HEK293 (cell line): ENCODE measurements around the gene GFOD1.

ENCODE experiments used
- CTCF ChIA-PET: fragments of 350-600 bp; formaldehyde crosslinking; extraction: SDS; loops from one replicate; lab custom pipeline; 2021; ENCODE audit warnings: antibody characterized with exemption; lab: Yijun Ruan, JAX
- POLR2A ChIA-PET: fragments of 300-600 bp; formaldehyde crosslinking; extraction: SDS; loops from one replicate; lab custom pipeline; 2020; ENCODE audit warnings: antibody characterized with exemption, inconsistent platforms; lab: Yijun Ruan, JAX
- H3K27ac ChIP-seq: fragments of 200-500 bp; sonication (Bioruptor generic); 2 replicates; pipeline ENCODE4 v1.5.1; 2014; ENCODE audit warnings: low read depth, low read length, control low read depth, inconsistent platforms; ENCODE audit errors: extremely low read depth
- H3K36me3 ChIP-seq, 2 experiments: fragments of 200-500 bp in 1 of 2; sonication (Bioruptor generic) in 1 of 2; 1 replicate in 1 of 2; 2 replicates in 1 of 2; pipeline ENCODE4 v1.5.1; 2014 to 2017; ENCODE audit warnings: inconsistent platforms in 2 of 2, low read length in 2 of 2; ENCODE audit not compliant: control insufficient read depth in 2 of 2, insufficient read depth in 1 of 2
- H3K4me1 ChIP-seq: fragments of 200-500 bp; sonication (Bioruptor generic); 2 replicates; pipeline ENCODE4 v1.5.1; 2014; ENCODE audit warnings: mild to moderate bottlenecking, low read length, inconsistent platforms; ENCODE audit not compliant: control insufficient read depth, insufficient read depth
- H3K4me3 ChIP-seq: 2 replicates; pipeline ENCODE4 v1.5.1; 2011; ENCODE audit warnings: low read depth, mild to moderate bottlenecking, control low read depth, low read length, moderate library complexity
- H3K9me3 ChIP-seq: fragments of 200-500 bp; sonication (Bioruptor generic); 2 replicates; pipeline ENCODE4 v1.5.1; 2014; ENCODE audit warnings: low read depth, low read length, inconsistent platforms; ENCODE audit not compliant: control insufficient read depth, insufficient read depth
- GLI2 ChIP-seq: fragments of 450-650 bp; formaldehyde crosslinking; IDR thresholded peaks from 2 replicates; pipeline ENCODE4; 2017; ENCODE audit warnings: missing biosample characterization, missing genetic modification characterization, low read depth, borderline replicate concordance
- GLIS2 ChIP-seq: fragments of 450-650 bp; formaldehyde crosslinking; IDR thresholded peaks from 2 replicates; pipeline ENCODE4 v1.5.1; 2016; ENCODE audit warnings: missing biosample characterization, missing genetic modification characterization
- MEIS1 ChIP-seq: sonication (generic); formaldehyde crosslinking; IDR thresholded peaks from 2 replicates; pipeline ENCODE4 v1.8.1; 2022; ENCODE audit warnings: missing genetic modification reagents, mild to moderate bottlenecking, borderline replicate concordance
- MZF1 ChIP-seq: fragments of 450-650 bp; formaldehyde crosslinking; IDR thresholded peaks from 2 replicates; pipeline ENCODE4 v1.5.1; 2017; ENCODE audit warnings: missing biosample characterization, missing genetic modification characterization, borderline replicate concordance
- SP3 ChIP-seq: fragments of 450-650 bp; formaldehyde crosslinking; IDR thresholded peaks from 2 replicates; pipeline ENCODE4 v1.5.1; 2016; ENCODE audit warnings: missing biosample characterization, missing genetic modification characterization
- YY2 ChIP-seq: fragments of 450-650 bp; formaldehyde crosslinking; IDR thresholded peaks from 2 replicates; pipeline ENCODE4 v1.5.1; 2016; ENCODE audit warnings: missing biosample characterization, missing genetic modification characterization
- ZNF169 ChIP-seq: fragments of 450-650 bp; formaldehyde crosslinking; IDR thresholded peaks from 2 replicates; pipeline ENCODE4 v1.5.1; 2016; ENCODE audit warnings: missing biosample characterization, missing genetic modification characterization
- ZNF184 ChIP-seq: fragments of 450-650 bp; IDR thresholded peaks from 2 replicates; pipeline ENCODE4 v1.5.1; 2018; ENCODE audit warnings: missing biosample characterization, mild to moderate bottlenecking, missing genetic modification characterization
- ZNF19 ChIP-seq: fragments of 450-650 bp; formaldehyde crosslinking; IDR thresholded peaks from 2 replicates; pipeline ENCODE4; 2016; ENCODE audit warnings: missing biosample characterization, missing genetic modification characterization, low read depth
- ZNF48 ChIP-seq: fragments of 450-650 bp; formaldehyde crosslinking; IDR thresholded peaks from 2 replicates; pipeline ENCODE4 v1.5.1; 2016; ENCODE audit warnings: missing biosample characterization, missing genetic modification characterization
- ZNF544 ChIP-seq: fragments of 450-650 bp; formaldehyde crosslinking; IDR thresholded peaks from 2 replicates; pipeline ENCODE4 v1.5.0; 2017; ENCODE audit warnings: missing biosample characterization, missing genetic modification characterization
- ZNF548 ChIP-seq: fragments of 450-650 bp; formaldehyde crosslinking; IDR thresholded peaks from 2 replicates; pipeline ENCODE4 v1.5.1; 2016; ENCODE audit warnings: missing biosample characterization, missing genetic modification characterization
- ZNF621 ChIP-seq: fragments of 450-650 bp; formaldehyde crosslinking; IDR thresholded peaks from 2 replicates; pipeline ENCODE4 v1.5.1; 2017; ENCODE audit warnings: missing biosample characterization, missing genetic modification characterization
- ZNF658 ChIP-seq: fragments of 450-650 bp; formaldehyde crosslinking; IDR thresholded peaks from 2 replicates; pipeline ENCODE4; 2016; ENCODE audit warnings: missing biosample characterization, missing genetic modification characterization
- ZNF664 ChIP-seq: fragments of 450-650 bp; formaldehyde crosslinking; IDR thresholded peaks from 2 replicates; pipeline ENCODE4 v1.5.1; 2016; ENCODE audit warnings: missing biosample characterization, missing genetic modification characterization
- ZNF776 ChIP-seq: fragments of 450-650 bp; formaldehyde crosslinking; IDR thresholded peaks from 2 replicates; pipeline ENCODE4 v1.5.0; 2017; ENCODE audit warnings: missing biosample characterization, missing genetic modification characterization, borderline replicate concordance
- TF ChIP-seq, protein P1 (sequence below): IDR thresholded peaks from 2 replicates; pipeline ENCODE4 v1.6.1; 2011; ENCODE audit warnings: mild to moderate bottlenecking, low read depth, low read length, borderline replicate concordance
- TF ChIP-seq, protein P2 (sequence below): fragments of 450-650 bp; formaldehyde crosslinking; IDR thresholded peaks from 2 replicates; pipeline ENCODE4 v1.5.1; 2016; ENCODE audit warnings: missing biosample characterization, missing genetic modification characterization, borderline replicate concordance
- TF ChIP-seq, protein P3 (sequence below): fragments of 450-650 bp; formaldehyde crosslinking; IDR thresholded peaks from 2 replicates; pipeline ENCODE4 v1.5.1; 2016; ENCODE audit warnings: missing biosample characterization, missing genetic modification characterization
- TF ChIP-seq, protein P4 (sequence below): fragments of 450-650 bp; formaldehyde crosslinking; IDR thresholded peaks from 2 replicates; pipeline ENCODE4 v1.5.1; 2016; ENCODE audit warnings: missing biosample characterization, missing genetic modification characterization
- TF ChIP-seq, protein P5 (sequence below): fragments of 450-650 bp; formaldehyde crosslinking; IDR thresholded peaks from 2 replicates; pipeline ENCODE4 v1.5.1; 2016; ENCODE audit warnings: missing biosample characterization, missing genetic modification characterization
- TF ChIP-seq, protein P6 (sequence below): fragments of 450-650 bp; formaldehyde crosslinking; IDR thresholded peaks from 2 replicates; pipeline ENCODE4 v1.5.1; 2016; ENCODE audit warnings: missing biosample characterization, missing genetic modification characterization

Gene GFOD1

DNA sequence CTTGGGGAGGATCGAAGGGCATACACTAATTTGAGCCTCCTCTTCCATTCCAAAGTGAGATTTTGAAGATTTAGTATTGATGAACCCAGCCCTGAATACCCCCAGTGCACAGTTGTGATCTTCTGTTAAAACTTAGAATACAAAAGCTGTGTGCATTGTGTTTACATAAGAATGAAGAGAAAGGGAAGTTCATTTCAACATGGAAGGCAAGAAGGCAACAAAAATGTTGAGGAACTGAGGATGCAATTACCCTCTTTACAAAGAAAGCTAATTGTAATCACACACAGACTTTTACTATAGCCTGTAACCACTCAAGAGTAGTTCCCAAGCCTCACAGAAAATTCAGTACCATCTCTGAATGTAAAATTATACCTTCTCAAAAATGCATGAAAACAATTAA, 49.3 kb downstream of the GFOD1 start:
- POLR2A ChIA-PET, result no interaction called here
- CTCF ChIA-PET, result interaction anchor here (0.6 kb wide), 1 partner anchor 43 kb away, joined by 3 read pairs; no protein-coding TSS in a partner anchor
- peaks cover 9% of the 10 kb centered on the region for H3K4me1 ChIP-seq

DNA sequence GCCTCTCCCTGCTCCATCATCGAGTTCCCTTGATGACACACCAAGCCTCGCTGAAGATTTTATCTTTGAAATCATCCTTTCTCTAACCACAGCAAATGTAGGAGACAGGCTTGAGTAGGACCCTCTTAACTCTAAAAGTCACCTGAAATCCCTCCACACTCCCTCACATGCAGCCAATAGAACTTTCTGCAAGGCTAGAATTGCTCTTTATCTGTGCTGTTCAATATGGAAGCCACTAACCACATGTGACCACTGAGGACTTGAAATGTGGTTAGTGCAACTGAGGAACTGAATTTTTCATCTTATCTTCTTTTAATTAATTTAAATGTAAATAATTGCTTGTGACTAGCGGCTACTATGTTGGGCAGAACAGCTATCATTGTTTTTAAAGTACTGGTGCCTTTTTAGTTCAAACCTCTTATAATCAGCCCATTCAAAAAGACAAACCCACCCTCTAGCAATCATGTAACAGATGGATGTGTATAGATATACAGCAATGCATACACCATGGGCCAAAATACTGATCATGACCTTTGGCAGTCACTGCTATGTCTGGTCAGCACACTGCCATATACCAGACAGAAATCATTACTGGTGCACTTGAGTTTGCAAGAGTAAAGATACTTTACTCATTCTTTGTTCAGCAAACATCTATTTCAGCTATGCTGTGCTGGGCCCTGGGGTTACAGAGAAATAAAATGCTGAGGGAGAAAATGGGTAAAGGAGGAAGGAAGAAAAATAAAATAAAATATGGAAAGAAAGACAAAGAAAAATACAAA, 50.0 kb downstream of the GFOD1 start:
- CTCF ChIA-PET, result interaction anchor here (1.8 kb wide), 1 partner anchor 16 kb away, joined by 6 read pairs; no protein-coding TSS in a partner anchor
- Histone ChIP-seq H3K4me3 (no peak overlapping the region), H3K4me1 (peaks cover 9% of the 10 kb centered on the region), H3K27ac (no peak overlapping the region), H3K36me3 (no peaks in the 10 kb centered on the region), H3K9me3 (no peaks in the 10 kb centered on the region)
- POLR2A ChIA-PET, result interaction anchor here (0.6 to 1.2 kb wide), 2 partner anchors 137 to 165 kb away, joined by 3 to 6 read pairs; partner anchors contain the start of gene SIRT5
- TF ChIP-seq GLIS2 (tag by site-specific recombination) (no peak), GLI2 (tag by site-specific recombination) (no peak), MEIS1 (no peak), ZNF19 (tag by site-specific recombination) (no peak)
- TF ChIP-seq, protein P1, sequence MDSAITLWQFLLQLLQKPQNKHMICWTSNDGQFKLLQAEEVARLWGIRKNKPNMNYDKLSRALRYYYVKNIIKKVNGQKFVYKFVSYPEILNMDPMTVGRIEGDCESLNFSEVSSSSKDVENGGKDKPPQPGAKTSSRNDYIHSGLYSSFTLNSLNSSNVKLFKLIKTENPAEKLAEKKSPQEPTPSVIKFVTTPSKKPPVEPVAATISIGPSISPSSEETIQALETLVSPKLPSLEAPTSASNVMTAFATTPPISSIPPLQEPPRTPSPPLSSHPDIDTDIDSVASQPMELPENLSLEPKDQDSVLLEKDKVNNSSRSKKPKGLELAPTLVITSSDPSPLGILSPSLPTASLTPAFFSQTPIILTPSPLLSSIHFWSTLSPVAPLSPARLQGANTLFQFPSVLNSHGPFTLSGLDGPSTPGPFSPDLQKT, result no peak
- TF ChIP-seq, protein P2, sequence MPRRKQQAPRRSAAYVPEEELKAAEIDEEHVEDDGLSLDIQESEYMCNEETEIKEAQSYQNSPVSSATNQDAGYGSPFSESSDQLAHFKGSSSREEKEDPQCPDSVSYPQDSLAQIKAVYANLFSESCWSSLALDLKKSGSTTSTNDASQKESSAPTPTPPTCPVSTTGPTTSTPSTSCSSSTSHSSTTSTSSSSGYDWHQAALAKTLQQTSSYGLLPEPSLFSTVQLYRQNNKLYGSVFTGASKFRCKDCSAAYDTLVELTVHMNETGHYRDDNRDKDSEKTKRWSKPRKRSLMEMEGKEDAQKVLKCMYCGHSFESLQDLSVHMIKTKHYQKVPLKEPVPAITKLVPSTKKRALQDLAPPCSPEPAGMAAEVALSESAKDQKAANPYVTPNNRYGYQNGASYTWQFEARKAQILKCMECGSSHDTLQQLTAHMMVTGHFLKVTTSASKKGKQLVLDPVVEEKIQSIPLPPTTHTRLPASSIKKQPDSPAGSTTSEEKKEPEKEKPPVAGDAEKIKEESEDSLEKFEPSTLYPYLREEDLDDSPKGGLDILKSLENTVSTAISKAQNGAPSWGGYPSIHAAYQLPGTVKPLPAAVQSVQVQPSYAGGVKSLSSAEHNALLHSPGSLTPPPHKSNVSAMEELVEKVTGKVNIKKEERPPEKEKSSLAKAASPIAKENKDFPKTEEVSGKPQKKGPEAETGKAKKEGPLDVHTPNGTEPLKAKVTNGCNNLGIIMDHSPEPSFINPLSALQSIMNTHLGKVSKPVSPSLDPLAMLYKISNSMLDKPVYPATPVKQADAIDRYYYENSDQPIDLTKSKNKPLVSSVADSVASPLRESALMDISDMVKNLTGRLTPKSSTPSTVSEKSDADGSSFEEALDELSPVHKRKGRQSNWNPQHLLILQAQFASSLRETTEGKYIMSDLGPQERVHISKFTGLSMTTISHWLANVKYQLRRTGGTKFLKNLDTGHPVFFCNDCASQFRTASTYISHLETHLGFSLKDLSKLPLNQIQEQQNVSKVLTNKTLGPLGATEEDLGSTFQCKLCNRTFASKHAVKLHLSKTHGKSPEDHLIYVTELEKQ, result no peak

More for the DNA sequence above, 49.3 kb downstream of the GFOD1 start:
- Histone ChIP-seq H3K4me3 (no peak overlapping the region), H3K27ac (no peak overlapping the region), H3K9me3 (no peaks in the 10 kb centered on the region), H3K36me3 (no peaks in the 10 kb centered on the region)
- TF ChIP-seq, protein P3, sequence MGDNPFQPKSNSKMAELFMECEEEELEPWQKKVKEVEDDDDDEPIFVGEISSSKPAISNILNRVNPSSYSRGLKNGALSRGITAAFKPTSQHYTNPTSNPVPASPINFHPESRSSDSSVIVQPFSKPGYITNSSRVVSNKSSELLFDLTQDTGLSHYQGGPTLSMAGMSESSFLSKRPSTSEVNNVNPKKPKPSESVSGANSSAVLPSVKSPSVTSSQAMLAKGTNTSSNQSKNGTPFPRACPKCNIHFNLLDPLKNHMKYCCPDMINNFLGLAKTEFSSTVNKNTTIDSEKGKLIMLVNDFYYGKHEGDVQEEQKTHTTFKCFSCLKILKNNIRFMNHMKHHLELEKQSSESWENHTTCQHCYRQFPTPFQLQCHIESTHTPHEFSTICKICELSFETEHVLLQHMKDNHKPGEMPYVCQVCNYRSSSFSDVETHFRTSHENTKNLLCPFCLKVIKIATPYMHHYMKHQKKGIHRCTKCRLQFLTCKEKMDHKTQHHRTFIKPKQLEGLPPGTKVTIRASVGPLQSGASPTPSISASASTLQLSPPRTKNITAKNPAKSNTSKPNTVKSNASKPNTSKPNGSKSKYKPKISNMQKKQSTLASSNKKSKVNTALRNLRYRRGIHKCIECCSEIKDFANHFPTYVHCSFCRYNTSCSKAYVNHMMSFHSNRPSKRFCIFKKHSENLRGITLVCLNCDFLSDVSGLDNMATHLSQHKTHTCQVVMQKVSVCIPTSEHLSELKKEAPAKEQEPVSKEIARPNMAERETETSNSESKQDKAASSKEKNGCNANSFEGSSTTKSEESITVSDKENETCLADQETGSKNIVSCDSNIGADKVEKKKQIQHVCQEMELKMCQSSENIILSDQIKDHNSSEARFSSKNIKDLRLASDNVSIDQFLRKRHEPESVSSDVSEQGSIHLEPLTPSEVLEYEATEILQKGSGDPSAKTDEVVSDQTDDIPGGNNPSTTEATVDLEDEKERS (tag by site-specific recombination), result no peak
- TF ChIP-seq ZNF621, result no peak
- TF ChIP-seq ZNF548 (tag by site-specific recombination), result no peak
- TF ChIP-seq, protein P4, sequence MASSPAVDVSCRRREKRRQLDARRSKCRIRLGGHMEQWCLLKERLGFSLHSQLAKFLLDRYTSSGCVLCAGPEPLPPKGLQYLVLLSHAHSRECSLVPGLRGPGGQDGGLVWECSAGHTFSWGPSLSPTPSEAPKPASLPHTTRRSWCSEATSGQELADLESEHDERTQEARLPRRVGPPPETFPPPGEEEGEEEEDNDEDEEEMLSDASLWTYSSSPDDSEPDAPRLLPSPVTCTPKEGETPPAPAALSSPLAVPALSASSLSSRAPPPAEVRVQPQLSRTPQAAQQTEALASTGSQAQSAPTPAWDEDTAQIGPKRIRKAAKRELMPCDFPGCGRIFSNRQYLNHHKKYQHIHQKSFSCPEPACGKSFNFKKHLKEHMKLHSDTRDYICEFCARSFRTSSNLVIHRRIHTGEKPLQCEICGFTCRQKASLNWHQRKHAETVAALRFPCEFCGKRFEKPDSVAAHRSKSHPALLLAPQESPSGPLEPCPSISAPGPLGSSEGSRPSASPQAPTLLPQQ, result no peak
- TF ChIP-seq ZNF184, result no peak
- TF ChIP-seq YY2 (tag by site-specific recombination), result no peak
- no peak for TF ChIP-seq GLIS2 (tag by site-specific recombination)
- no peak for TF ChIP-seq ZNF48 (tag by site-specific recombination)
- no peak for TF ChIP-seq ZNF776 (tag by site-specific recombination)
- no peak for TF ChIP-seq ZNF19 (tag by site-specific recombination)
- no peak for TF ChIP-seq SP3 (tag by site-specific recombination)
- no peak for TF ChIP-seq ZNF544 (tag by site-specific recombination)
- TF ChIP-seq, protein P5, sequence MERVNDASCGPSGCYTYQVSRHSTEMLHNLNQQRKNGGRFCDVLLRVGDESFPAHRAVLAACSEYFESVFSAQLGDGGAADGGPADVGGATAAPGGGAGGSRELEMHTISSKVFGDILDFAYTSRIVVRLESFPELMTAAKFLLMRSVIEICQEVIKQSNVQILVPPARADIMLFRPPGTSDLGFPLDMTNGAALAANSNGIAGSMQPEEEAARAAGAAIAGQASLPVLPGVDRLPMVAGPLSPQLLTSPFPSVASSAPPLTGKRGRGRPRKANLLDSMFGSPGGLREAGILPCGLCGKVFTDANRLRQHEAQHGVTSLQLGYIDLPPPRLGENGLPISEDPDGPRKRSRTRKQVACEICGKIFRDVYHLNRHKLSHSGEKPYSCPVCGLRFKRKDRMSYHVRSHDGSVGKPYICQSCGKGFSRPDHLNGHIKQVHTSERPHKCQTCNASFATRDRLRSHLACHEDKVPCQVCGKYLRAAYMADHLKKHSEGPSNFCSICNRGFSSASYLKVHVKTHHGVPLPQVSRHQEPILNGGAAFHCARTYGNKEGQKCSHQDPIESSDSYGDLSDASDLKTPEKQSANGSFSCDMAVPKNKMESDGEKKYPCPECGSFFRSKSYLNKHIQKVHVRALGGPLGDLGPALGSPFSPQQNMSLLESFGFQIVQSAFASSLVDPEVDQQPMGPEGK (tag by site-specific recombination), result no peak
- TF ChIP-seq ZNF658 (tag by site-specific recombination), result no peak
- TF ChIP-seq ZNF664 (tag by site-specific recombination), result no peak
- no peak for TF ChIP-seq ZNF169 (tag by site-specific recombination)
- TF ChIP-seq, protein P6, sequence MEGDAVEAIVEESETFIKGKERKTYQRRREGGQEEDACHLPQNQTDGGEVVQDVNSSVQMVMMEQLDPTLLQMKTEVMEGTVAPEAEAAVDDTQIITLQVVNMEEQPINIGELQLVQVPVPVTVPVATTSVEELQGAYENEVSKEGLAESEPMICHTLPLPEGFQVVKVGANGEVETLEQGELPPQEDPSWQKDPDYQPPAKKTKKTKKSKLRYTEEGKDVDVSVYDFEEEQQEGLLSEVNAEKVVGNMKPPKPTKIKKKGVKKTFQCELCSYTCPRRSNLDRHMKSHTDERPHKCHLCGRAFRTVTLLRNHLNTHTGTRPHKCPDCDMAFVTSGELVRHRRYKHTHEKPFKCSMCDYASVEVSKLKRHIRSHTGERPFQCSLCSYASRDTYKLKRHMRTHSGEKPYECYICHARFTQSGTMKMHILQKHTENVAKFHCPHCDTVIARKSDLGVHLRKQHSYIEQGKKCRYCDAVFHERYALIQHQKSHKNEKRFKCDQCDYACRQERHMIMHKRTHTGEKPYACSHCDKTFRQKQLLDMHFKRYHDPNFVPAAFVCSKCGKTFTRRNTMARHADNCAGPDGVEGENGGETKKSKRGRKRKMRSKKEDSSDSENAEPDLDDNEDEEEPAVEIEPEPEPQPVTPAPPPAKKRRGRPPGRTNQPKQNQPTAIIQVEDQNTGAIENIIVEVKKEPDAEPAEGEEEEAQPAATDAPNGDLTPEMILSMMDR (tag by site-specific recombination), result no peak
- no peak for TF ChIP-seq MZF1 (tag by site-specific recombination)
- TF ChIP-seq, all 188 proteins: peak for 0
